Loucy (cell line): ENCODE measurements around the gene AAK1.

Experiments used
- CTCF ChIP-seq: fragments of 200-600 bp; sonication (generic); conservative IDR thresholded peaks from 2 replicates; pipeline ENCODE4 v1.5.1; 2014; ENCODE audit warnings: mild to moderate bottlenecking, antibody characterized with exemption, low read length
- EZH2phosphoT487 ChIP-seq: fragments of 200-600 bp; IDR thresholded peaks from 2 replicates; pipeline ENCODE4 v1.6.1; 2018; ENCODE audit warnings: antibody characterized with exemption, mild to moderate bottlenecking, moderate library complexity, borderline replicate concordance

- TF ChIP-seq CTCF (no peak), EZH2phosphoT487 (no peak)
Observed at GRCh38 chr2:69529480-69529879, 114.1 kb downstream of the AAK1 start.
